ENCODE data around the gene SLC8A3.
A peak's percentile ranks its signal among the peaks of the same experiment; 100 is the strongest.
"Not testable (repeated sequence)": the region's sequence is repeated elsewhere in the genome, so short reads cannot be mapped to it uniquely, and the experiment has no call there.

The SLC8A3 gene

GRCh38 chr14:70188659-70189455 lies at the start of gene SLC8A3:
SLC8A3 (minus strand) TSS chr14:70188951; CDS start chr14:70168422, 20,529 bp downstream.
- Mint-ChIP-seq H3K27ac (peak within 1 kb of the TSS; percentile 73), H3K9me3 (no peaks in the 10 kb centered on the region), H3K4me1 (peaks cover 28% of the 10 kb centered on the region), H3K27me3 (peaks cover 61% of the 10 kb centered on the region), H3K36me3 (no peaks in the 10 kb centered on the region), H3K4me3 (peak within 1 kb of the TSS; percentile 81)
- peak; percentile 54 for ATAC-seq

- peaks cover 17% of the 10 kb centered on the region for H3K4me1 Mint-ChIP-seq
Measured at GRCh38 chr14:70237710-70238109, 49.0 kb upstream of the SLC8A3 start.

GRCh38 chr14:70234066-70234950 lies 45.6 kb upstream of the SLC8A3 start:
- ATAC-seq = peak; percentile 54
- Mint-ChIP-seq H3K27me3 (peaks cover 21% of the 10 kb centered on the region), H3K4me1 (peaks cover 17% of the 10 kb centered on the region), H3K27ac (no peak overlapping the region), H3K4me3 (no peak overlapping the region), H3K36me3 (no peaks in the 10 kb centered on the region), H3K9me3 (no peaks in the 10 kb centered on the region)

More at GRCh38 chr14:70237710-70238109, 49.0 kb upstream of the SLC8A3 start:
- Mint-ChIP-seq H3K4me3 (no peak overlapping the region), H3K9me3 (peaks cover 10% of the 10 kb centered on the region), H3K27ac (no peak overlapping the region), H3K27me3 (peaks cover 33% of the 10 kb centered on the region), H3K36me3 (no peaks in the 10 kb centered on the region)
- no peak for ATAC-seq

GRCh38 chr14:70231756-70232544 lies 43.2 kb upstream of the SLC8A3 start:
- ATAC-seq, H3K9me3 Mint-ChIP-seq, H3K36me3 Mint-ChIP-seq, H3K27ac Mint-ChIP-seq, H3K4me3 Mint-ChIP-seq: not testable (repeated sequence)
- Mint-ChIP-seq H3K27me3 (peaks cover 15% of the 10 kb centered on the region), H3K4me1 (peaks cover 16% of the 10 kb centered on the region)

- ATAC-seq, H3K4me3 Mint-ChIP-seq, H3K27me3 Mint-ChIP-seq: not testable (repeated sequence)
Measured at GRCh38 chr14:70229877-70230640, 41.3 kb upstream of the SLC8A3 start.

GRCh38 chr14:70213721-70214282 lies 25.1 kb upstream of the SLC8A3 start:
- ATAC-seq = no peak
- H3K4me1 Mint-ChIP-seq = no peaks in the 10 kb centered on the region
- H3K4me3 Mint-ChIP-seq = no peak overlapping the region
- H3K9me3 Mint-ChIP-seq = no peaks in the 10 kb centered on the region
- H3K27ac Mint-ChIP-seq = no peak overlapping the region
- no peaks in the 10 kb centered on the region for H3K27me3 Mint-ChIP-seq
- H3K36me3 Mint-ChIP-seq = no peaks in the 10 kb centered on the region

More at GRCh38 chr14:70229877-70230640, 41.3 kb upstream of the SLC8A3 start:
- H3K27ac Mint-ChIP-seq, H3K9me3 Mint-ChIP-seq, H3K36me3 Mint-ChIP-seq: not testable (repeated sequence)
- peaks cover 16% of the 10 kb centered on the region for H3K4me1 Mint-ChIP-seq

GRCh38 chr14:70212752-70213151 lies 24.0 kb upstream of the SLC8A3 start:
- H3K9me3 Mint-ChIP-seq = no peaks in the 10 kb centered on the region
- ATAC-seq = no peak
- peaks cover 9% of the 10 kb centered on the region for H3K27me3 Mint-ChIP-seq
- no peak overlapping the region for H3K27ac Mint-ChIP-seq
- H3K4me1 Mint-ChIP-seq = no peaks in the 10 kb centered on the region
- H3K4me3 Mint-ChIP-seq = no peak overlapping the region
- no peaks in the 10 kb centered on the region for H3K36me3 Mint-ChIP-seq

- no peak for ATAC-seq
- Mint-ChIP-seq H3K9me3 (no peaks in the 10 kb centered on the region), H3K36me3 (no peaks in the 10 kb centered on the region), H3K27me3 (peaks cover 35% of the 10 kb centered on the region), H3K4me3 (no peak overlapping the region), H3K27ac (no peak overlapping the region), H3K4me1 (no peaks in the 10 kb centered on the region)
Measured at GRCh38 chr14:70208380-70208779, 19.6 kb upstream of the SLC8A3 start.

GRCh38 chr14:70203686-70204085 lies 14.9 kb upstream of the SLC8A3 start:
- H3K27ac Mint-ChIP-seq = no peak overlapping the region
- no peaks in the 10 kb centered on the region for H3K4me1 Mint-ChIP-seq
- no peaks in the 10 kb centered on the region for H3K36me3 Mint-ChIP-seq
- ATAC-seq = no peak
- H3K9me3 Mint-ChIP-seq = no peaks in the 10 kb centered on the region
- H3K4me3 Mint-ChIP-seq = no peak overlapping the region
- H3K27me3 Mint-ChIP-seq = peaks cover 46% of the 10 kb centered on the region

- H3K9me3 Mint-ChIP-seq = no peaks in the 10 kb centered on the region
- peaks cover 34% of the 10 kb centered on the region for H3K27me3 Mint-ChIP-seq
- no peaks in the 10 kb centered on the region for H3K36me3 Mint-ChIP-seq
- H3K4me1 Mint-ChIP-seq = no peaks in the 10 kb centered on the region
- H3K4me3 Mint-ChIP-seq = no peak overlapping the region
- ATAC-seq = no peak
- no peak overlapping the region for H3K27ac Mint-ChIP-seq
Measured at GRCh38 chr14:70201994-70202393, 13.2 kb upstream of the SLC8A3 start.

GRCh38 chr14:70193396-70193795 lies 4.6 kb upstream of the SLC8A3 start:
- peaks cover 72% of the 10 kb centered on the region for H3K27me3 Mint-ChIP-seq
- no peak overlapping the region for H3K27ac Mint-ChIP-seq
- H3K4me1 Mint-ChIP-seq = peaks cover 9% of the 10 kb centered on the region

GRCh38 chr14:70192915-70193314 lies 4.2 kb upstream of the SLC8A3 start:
- Mint-ChIP-seq H3K9me3 (peaks cover 10% of the 10 kb centered on the region), H3K4me1 (peaks cover 13% of the 10 kb centered on the region), H3K27ac (no peak overlapping the region), H3K4me3 (no peak overlapping the region), H3K27me3 (peaks cover 77% of the 10 kb centered on the region), H3K36me3 (no peaks in the 10 kb centered on the region)
- ATAC-seq = no peak

More at GRCh38 chr14:70193396-70193795, 4.6 kb upstream of the SLC8A3 start:
- Mint-ChIP-seq H3K9me3 (peaks cover 10% of the 10 kb centered on the region), H3K36me3 (no peaks in the 10 kb centered on the region), H3K4me3 (no peak overlapping the region)
- no peak for ATAC-seq

- peaks cover 28% of the 10 kb centered on the region for H3K4me1 Mint-ChIP-seq
- H3K27ac Mint-ChIP-seq = no peak overlapping the region
- H3K4me3 Mint-ChIP-seq = no peak overlapping the region
- H3K9me3 Mint-ChIP-seq = peaks cover 6% of the 10 kb centered on the region
- no peak for ATAC-seq
- no peaks in the 10 kb centered on the region for H3K36me3 Mint-ChIP-seq
- peaks cover 69% of the 10 kb centered on the region for H3K27me3 Mint-ChIP-seq
Measured at GRCh38 chr14:70190156-70190555, 1.4 kb upstream of the SLC8A3 start.

- peaks cover 28% of the 10 kb centered on the region for H3K4me1 Mint-ChIP-seq
Measured at GRCh38 chr14:70189456-70190077, 816 bp upstream of the SLC8A3 start.

More at GRCh38 chr14:70189456-70190077, 816 bp upstream of the SLC8A3 start:
- Mint-ChIP-seq H3K4me3 (peak overlapping the region; percentile 71), H3K36me3 (no peaks in the 10 kb centered on the region), H3K9me3 (peaks cover 6% of the 10 kb centered on the region), H3K27me3 (peaks cover 65% of the 10 kb centered on the region), H3K27ac (no peak overlapping the region)
- ATAC-seq = no peak
